HEK293 (cell line): ENCODE results near the gene PTPRG.

ENCODE experiments used
- CTCF ChIA-PET: fragments of 350-600 bp; formaldehyde crosslinking; extraction: SDS; loops from one replicate; lab custom pipeline; 2021; ENCODE audit warnings: antibody characterized with exemption; lab: Yijun Ruan, JAX
- POLR2A ChIA-PET: fragments of 300-600 bp; formaldehyde crosslinking; extraction: SDS; loops from one replicate; lab custom pipeline; 2020; ENCODE audit warnings: antibody characterized with exemption, inconsistent platforms; lab: Yijun Ruan, JAX
- H3K27ac ChIP-seq: fragments of 200-500 bp; sonication (Bioruptor generic); 2 replicates; pipeline ENCODE4 v1.5.1; 2014; ENCODE audit warnings: low read depth, low read length, control low read depth, inconsistent platforms; ENCODE audit errors: extremely low read depth
- H3K36me3 ChIP-seq, 2 experiments: fragments of 200-500 bp in 1 of 2; sonication (Bioruptor generic) in 1 of 2; 1 replicate in 1 of 2; 2 replicates in 1 of 2; pipeline ENCODE4 v1.5.1; 2014 to 2017; ENCODE audit warnings: inconsistent platforms in 2 of 2, low read length in 2 of 2; ENCODE audit not compliant: control insufficient read depth in 2 of 2, insufficient read depth in 1 of 2
- H3K4me1 ChIP-seq: fragments of 200-500 bp; sonication (Bioruptor generic); 2 replicates; pipeline ENCODE4 v1.5.1; 2014; ENCODE audit warnings: mild to moderate bottlenecking, low read length, inconsistent platforms; ENCODE audit not compliant: control insufficient read depth, insufficient read depth
- H3K4me3 ChIP-seq: 2 replicates; pipeline ENCODE4 v1.5.1; 2011; ENCODE audit warnings: low read depth, mild to moderate bottlenecking, control low read depth, low read length, moderate library complexity
- H3K9me3 ChIP-seq: fragments of 200-500 bp; sonication (Bioruptor generic); 2 replicates; pipeline ENCODE4 v1.5.1; 2014; ENCODE audit warnings: low read depth, low read length, inconsistent platforms; ENCODE audit not compliant: control insufficient read depth, insufficient read depth
- BCL11B ChIP-seq: fragments of 450-650 bp; formaldehyde crosslinking; IDR thresholded peaks from 2 replicates; pipeline ENCODE4 v1.5.1; 2016; ENCODE audit warnings: low read depth, missing biosample characterization, missing genetic modification characterization
- IKZF3 ChIP-seq: fragments of 450-650 bp; IDR thresholded peaks from 2 replicates; pipeline ENCODE4 v1.5.0; 2018; ENCODE audit warnings: missing biosample characterization, mild to moderate bottlenecking, missing genetic modification characterization, moderate library complexity
- KLF9 ChIP-seq: fragments of 450-650 bp; formaldehyde crosslinking; IDR thresholded peaks from 2 replicates; pipeline ENCODE4 v1.5.1; 2016; ENCODE audit warnings: missing biosample characterization, missing genetic modification characterization, low read depth
- PRDM1 ChIP-seq: fragments of 450-650 bp; formaldehyde crosslinking; IDR thresholded peaks from 2 replicates; pipeline ENCODE4; 2016; ENCODE audit warnings: missing biosample characterization, missing genetic modification characterization
- SP3 ChIP-seq: fragments of 450-650 bp; formaldehyde crosslinking; IDR thresholded peaks from 2 replicates; pipeline ENCODE4 v1.5.1; 2016; ENCODE audit warnings: missing biosample characterization, missing genetic modification characterization
- SP7 ChIP-seq: fragments of 450-650 bp; formaldehyde crosslinking; IDR thresholded peaks from 2 replicates; pipeline ENCODE4 v1.5.1; 2016; ENCODE audit warnings: missing biosample characterization, missing genetic modification characterization
- WT1 ChIP-seq: fragments of 450-650 bp; formaldehyde crosslinking; IDR thresholded peaks from 2 replicates; pipeline ENCODE4 v1.5.1; 2016; ENCODE audit warnings: missing biosample characterization, missing genetic modification characterization
- ZBTB48 ChIP-seq: fragments of 450-650 bp; formaldehyde crosslinking; IDR thresholded peaks from 2 replicates; pipeline ENCODE4 v1.5.1; 2016; ENCODE audit warnings: missing biosample characterization, missing genetic modification characterization
- ZFP41 ChIP-seq: fragments of 450-650 bp; formaldehyde crosslinking; IDR thresholded peaks from 2 replicates; pipeline ENCODE4 v1.5.1; 2016; ENCODE audit warnings: missing biosample characterization, missing genetic modification characterization, borderline replicate concordance
- ZNF133 ChIP-seq: fragments of 450-650 bp; formaldehyde crosslinking; IDR thresholded peaks from 2 replicates; pipeline ENCODE4 v1.5.1; 2016; ENCODE audit warnings: missing biosample characterization, missing genetic modification characterization
- ZNF140 ChIP-seq: fragments of 450-650 bp; formaldehyde crosslinking; IDR thresholded peaks from 2 replicates; pipeline ENCODE4 v1.5.1; 2016; ENCODE audit warnings: missing biosample characterization, missing genetic modification characterization
- ZNF169 ChIP-seq: fragments of 450-650 bp; formaldehyde crosslinking; IDR thresholded peaks from 2 replicates; pipeline ENCODE4 v1.5.1; 2016; ENCODE audit warnings: missing biosample characterization, missing genetic modification characterization
- ZNF174 ChIP-seq: fragments of 450-650 bp; formaldehyde crosslinking; IDR thresholded peaks from 2 replicates; pipeline ENCODE4 v1.5.0; 2017; ENCODE audit warnings: missing biosample characterization, mild to moderate bottlenecking, missing genetic modification characterization
- ZNF214 ChIP-seq: fragments of 450-650 bp; formaldehyde crosslinking; IDR thresholded peaks from 2 replicates; pipeline ENCODE4 v1.5.1; 2017; ENCODE audit warnings: missing biosample characterization, mild to moderate bottlenecking, missing genetic modification characterization, borderline replicate concordance
- ZNF394 ChIP-seq: fragments of 450-650 bp; formaldehyde crosslinking; IDR thresholded peaks from 2 replicates; pipeline ENCODE4 v1.5.1; 2016; ENCODE audit warnings: missing biosample characterization, missing genetic modification characterization, mild to moderate bottlenecking, moderate library complexity, borderline replicate concordance
- ZNF518A ChIP-seq: fragments of 450-650 bp; formaldehyde crosslinking; conservative IDR thresholded peaks from 2 replicates; pipeline ENCODE4 v1.5.1; 2016; ENCODE audit warnings: low read depth, missing biosample characterization, missing genetic modification characterization
- ZNF610 ChIP-seq: fragments of 450-650 bp; formaldehyde crosslinking; IDR thresholded peaks from 2 replicates; pipeline ENCODE4 v1.5.1; 2016; ENCODE audit warnings: missing biosample characterization, missing genetic modification characterization, borderline replicate concordance
- ZNF621 ChIP-seq: fragments of 450-650 bp; formaldehyde crosslinking; IDR thresholded peaks from 2 replicates; pipeline ENCODE4 v1.5.1; 2017; ENCODE audit warnings: missing biosample characterization, missing genetic modification characterization
- ZSCAN23 ChIP-seq: fragments of 450-650 bp; formaldehyde crosslinking; IDR thresholded peaks from 2 replicates; pipeline ENCODE4 v1.5.1; 2016; ENCODE audit warnings: missing biosample characterization, missing genetic modification characterization
- TF ChIP-seq, protein P1 (sequence below): fragments of 450-650 bp; formaldehyde crosslinking; IDR thresholded peaks from 2 replicates; pipeline ENCODE4 v1.5.1; 2016; ENCODE audit warnings: missing biosample characterization, missing genetic modification characterization
- TF ChIP-seq, protein P2 (sequence below): fragments of 450-650 bp; formaldehyde crosslinking; IDR thresholded peaks from 2 replicates; pipeline ENCODE4 v1.5.1; 2016; ENCODE audit warnings: missing biosample characterization, missing genetic modification characterization
- TF ChIP-seq, protein P3 (sequence below): fragments of 450-650 bp; IDR thresholded peaks from 2 replicates; pipeline ENCODE4 v1.5.1; 2018; ENCODE audit warnings: missing biosample characterization, mild to moderate bottlenecking, missing genetic modification characterization

PTPRG gene

GRCh38 chr3:61901986-61902385 lies 340.6 kb downstream of the PTPRG start:
- no peak overlapping the region for H3K4me3 ChIP-seq
- H3K4me1 ChIP-seq: peaks cover 12% of the 10 kb centered on the region
- no peaks in the 10 kb centered on the region for H3K36me3 ChIP-seq
- POLR2A ChIA-PET: no interaction called here
- H3K9me3 ChIP-seq: no peaks in the 10 kb centered on the region
- no peak for TF ChIP-seq ZFP41 (tag by site-specific recombination)
- TF ChIP-seq, all 188 proteins: peak for 0
- no peak overlapping the region for H3K27ac ChIP-seq
- CTCF ChIA-PET: no interaction called here

- POLR2A ChIA-PET: no interaction called here
These were observed 341.7 kb downstream of the PTPRG start for GRCh38 chr3:61903074-61903473.

GRCh38 chr3:61903931-61904657 lies 342.7 kb downstream of the PTPRG start:
- Histone ChIP-seq H3K4me3 (no peak overlapping the region), H3K9me3 (no peaks in the 10 kb centered on the region), H3K27ac (peak overlapping the region; percentile 56), H3K4me1 (peaks cover 12% of the 10 kb centered on the region), H3K36me3 (no peaks in the 10 kb centered on the region)
- CTCF ChIA-PET: interaction anchor here (1.6 kb wide), 1 partner anchor 9 kb away, joined by 5 read pairs; no protein-coding TSS in a partner anchor
- POLR2A ChIA-PET: no interaction called here
- TF ChIP-seq, protein P1, sequence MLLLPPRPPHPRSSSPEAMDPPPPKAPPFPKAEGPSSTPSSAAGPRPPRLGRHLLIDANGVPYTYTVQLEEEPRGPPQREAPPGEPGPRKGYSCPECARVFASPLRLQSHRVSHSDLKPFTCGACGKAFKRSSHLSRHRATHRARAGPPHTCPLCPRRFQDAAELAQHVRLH (tag by site-specific recombination): no peak
- TF ChIP-seq IKZF3 (tag by site-specific recombination): no peak
- no peak for TF ChIP-seq ZSCAN23
- no peak for TF ChIP-seq ZNF174 (tag by site-specific recombination)
- TF ChIP-seq, protein P2, sequence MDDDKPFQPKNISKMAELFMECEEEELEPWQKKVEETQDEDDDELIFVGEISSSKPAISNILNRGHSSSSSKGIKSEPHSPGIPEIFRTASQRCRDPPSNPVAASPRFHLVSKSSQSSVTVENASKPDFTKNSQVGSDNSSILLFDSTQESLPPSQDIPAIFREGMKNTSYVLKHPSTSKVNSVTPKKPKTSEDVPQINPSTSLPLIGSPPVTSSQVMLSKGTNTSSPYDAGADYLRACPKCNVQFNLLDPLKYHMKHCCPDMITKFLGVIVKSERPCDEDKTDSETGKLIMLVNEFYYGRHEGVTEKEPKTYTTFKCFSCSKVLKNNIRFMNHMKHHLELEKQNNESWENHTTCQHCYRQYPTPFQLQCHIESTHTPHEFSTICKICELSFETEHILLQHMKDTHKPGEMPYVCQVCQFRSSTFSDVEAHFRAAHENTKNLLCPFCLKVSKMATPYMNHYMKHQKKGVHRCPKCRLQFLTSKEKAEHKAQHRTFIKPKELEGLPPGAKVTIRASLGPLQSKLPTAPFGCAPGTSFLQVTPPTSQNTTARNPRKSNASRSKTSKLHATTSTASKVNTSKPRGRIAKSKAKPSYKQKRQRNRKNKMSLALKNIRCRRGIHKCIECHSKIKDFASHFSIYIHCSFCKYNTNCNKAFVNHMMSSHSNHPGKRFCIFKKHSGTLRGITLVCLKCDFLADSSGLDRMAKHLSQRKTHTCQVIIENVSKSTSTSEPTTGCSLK (tag by site-specific recombination): no peak
- TF ChIP-seq ZBTB48: no peak
- TF ChIP-seq ZNF133 (tag by site-specific recombination): 0 out of 2 replicates have a peak, but pooled peaks have one; percentile 8
- no peak for TF ChIP-seq ZNF214 (tag by site-specific recombination)
- TF ChIP-seq WT1 (tag by site-specific recombination): no peak
- no peak for TF ChIP-seq ZNF621 (tag by site-specific recombination)
- no peak for TF ChIP-seq BCL11B (tag by site-specific recombination)
- TF ChIP-seq SP3 (tag by site-specific recombination): no peak
- TF ChIP-seq ZNF610: no peak
- no peak for TF ChIP-seq ZNF140 (tag by site-specific recombination)
- TF ChIP-seq ZNF394 (tag by site-specific recombination): no peak
- TF ChIP-seq ZNF518A: no peak
- no peak for TF ChIP-seq KLF9 (tag by site-specific recombination)
- 0 out of 2 replicates have a peak, but pooled peaks have one; percentile 16 for TF ChIP-seq PRDM1 (tag by site-specific recombination)

More at GRCh38 chr3:61903074-61903473, 341.7 kb downstream of the PTPRG start:
- Histone ChIP-seq H3K27ac (no peak overlapping the region), H3K36me3 (no peaks in the 10 kb centered on the region), H3K4me3 (no peak overlapping the region), H3K9me3 (no peaks in the 10 kb centered on the region), H3K4me1 (peaks cover 12% of the 10 kb centered on the region)
- TF ChIP-seq, protein P3, sequence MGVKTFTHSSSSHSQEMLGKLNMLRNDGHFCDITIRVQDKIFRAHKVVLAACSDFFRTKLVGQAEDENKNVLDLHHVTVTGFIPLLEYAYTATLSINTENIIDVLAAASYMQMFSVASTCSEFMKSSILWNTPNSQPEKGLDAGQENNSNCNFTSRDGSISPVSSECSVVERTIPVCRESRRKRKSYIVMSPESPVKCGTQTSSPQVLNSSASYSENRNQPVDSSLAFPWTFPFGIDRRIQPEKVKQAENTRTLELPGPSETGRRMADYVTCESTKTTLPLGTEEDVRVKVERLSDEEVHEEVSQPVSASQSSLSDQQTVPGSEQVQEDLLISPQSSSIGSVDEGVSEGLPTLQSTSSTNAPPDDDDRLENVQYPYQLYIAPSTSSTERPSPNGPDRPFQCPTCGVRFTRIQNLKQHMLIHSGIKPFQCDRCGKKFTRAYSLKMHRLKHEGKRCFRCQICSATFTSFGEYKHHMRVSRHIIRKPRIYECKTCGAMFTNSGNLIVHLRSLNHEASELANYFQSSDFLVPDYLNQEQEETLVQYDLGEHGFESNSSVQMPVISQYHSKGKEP (tag by site-specific recombination): peak; percentile 48; the same call in 1 of the 2 replicates
- TF ChIP-seq ZNF169 (tag by site-specific recombination) (no peak), SP7 (tag by site-specific recombination) (no peak)
- CTCF ChIA-PET: no interaction called here
